Choroid plexus epithelial cell (primary cell): ENCODE results near the gene PTER.

Experiments used
- DNase-seq: peaks from one replicate; pipeline ENCODE4 v3.0.0-alpha.2; 2010; ENCODE audit warnings: low read depth
- H3K4me3 ChIP-seq: 2 replicates; pipeline ENCODE4 v1.5.1; 2011; ENCODE audit warnings: low read depth, mild to moderate bottlenecking, control low read depth, low read length, moderate library complexity
- TF ChIP-seq, protein P1 (sequence below): conservative IDR thresholded peaks from 2 replicates; pipeline ENCODE4 v1.5.1; 2011; ENCODE audit warnings: low read depth, mild to moderate bottlenecking, control low read depth, inconsistent platforms, low read length, moderate library complexity

Gene PTER

DNA sequence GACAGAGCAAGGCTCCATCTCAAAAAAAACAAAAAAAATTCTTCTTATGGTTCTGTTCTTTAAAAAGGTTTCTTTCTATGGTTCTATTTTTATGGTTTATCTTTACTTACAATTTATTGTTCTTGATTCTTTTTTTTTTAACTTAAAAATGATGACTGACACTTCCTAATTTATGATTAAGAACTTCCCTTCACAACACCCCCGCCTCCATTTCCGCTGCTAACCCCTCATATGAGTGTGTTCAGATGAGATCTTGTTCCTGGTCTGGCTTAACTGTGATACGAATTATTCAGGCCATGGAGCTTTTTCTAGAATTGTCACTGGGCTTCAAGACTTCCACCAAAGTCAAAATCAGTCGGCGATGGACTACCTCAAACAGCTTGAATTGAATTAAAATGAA, 33.9 kb downstream of the PTER start:
- DNase-seq = no peak
- no peak overlapping the region for H3K4me3 ChIP-seq
- TF ChIP-seq, protein P1, sequence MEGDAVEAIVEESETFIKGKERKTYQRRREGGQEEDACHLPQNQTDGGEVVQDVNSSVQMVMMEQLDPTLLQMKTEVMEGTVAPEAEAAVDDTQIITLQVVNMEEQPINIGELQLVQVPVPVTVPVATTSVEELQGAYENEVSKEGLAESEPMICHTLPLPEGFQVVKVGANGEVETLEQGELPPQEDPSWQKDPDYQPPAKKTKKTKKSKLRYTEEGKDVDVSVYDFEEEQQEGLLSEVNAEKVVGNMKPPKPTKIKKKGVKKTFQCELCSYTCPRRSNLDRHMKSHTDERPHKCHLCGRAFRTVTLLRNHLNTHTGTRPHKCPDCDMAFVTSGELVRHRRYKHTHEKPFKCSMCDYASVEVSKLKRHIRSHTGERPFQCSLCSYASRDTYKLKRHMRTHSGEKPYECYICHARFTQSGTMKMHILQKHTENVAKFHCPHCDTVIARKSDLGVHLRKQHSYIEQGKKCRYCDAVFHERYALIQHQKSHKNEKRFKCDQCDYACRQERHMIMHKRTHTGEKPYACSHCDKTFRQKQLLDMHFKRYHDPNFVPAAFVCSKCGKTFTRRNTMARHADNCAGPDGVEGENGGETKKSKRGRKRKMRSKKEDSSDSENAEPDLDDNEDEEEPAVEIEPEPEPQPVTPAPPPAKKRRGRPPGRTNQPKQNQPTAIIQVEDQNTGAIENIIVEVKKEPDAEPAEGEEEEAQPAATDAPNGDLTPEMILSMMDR = no peak

DNA sequence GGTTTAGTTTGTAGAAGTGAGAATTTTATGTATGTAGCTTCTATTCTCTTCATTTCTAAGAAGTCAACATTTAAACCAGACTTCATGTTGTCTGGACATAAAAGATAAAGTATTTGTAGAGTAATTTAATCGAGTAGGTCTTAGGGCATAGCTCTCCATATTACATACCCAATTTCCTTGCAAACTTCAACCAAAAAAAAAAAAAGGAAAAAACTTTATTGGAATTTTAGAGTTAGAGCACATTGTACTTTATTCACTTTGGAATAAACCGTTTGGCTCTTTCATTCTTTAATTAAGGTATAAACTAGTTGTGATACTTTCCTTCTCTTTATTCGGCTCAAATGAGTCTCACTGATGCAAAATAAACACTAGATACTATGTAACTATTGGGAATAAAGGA, 36.0 kb downstream of the PTER start:
- H3K4me3 ChIP-seq = no peak overlapping the region
- DNase-seq = no peak
- TF ChIP-seq, protein P1 = no peak

DNA sequence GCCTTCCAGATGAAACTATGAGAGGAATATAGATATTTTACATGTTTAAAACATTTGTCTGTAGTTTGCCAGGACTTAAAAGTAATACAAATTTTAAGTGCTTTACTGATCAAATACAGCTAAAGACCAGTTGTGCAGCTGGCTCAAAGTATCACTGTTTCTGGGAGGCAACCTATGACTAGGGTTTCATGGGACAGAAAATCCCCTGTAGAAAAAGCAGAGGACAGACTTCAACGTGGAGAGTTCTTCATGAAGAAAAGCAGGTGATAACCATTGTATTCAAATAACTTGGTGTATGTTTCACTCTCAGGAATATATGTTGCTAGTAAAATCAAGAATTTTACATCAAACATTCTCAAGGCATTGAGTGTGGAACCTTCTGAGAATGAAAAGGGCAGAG, 40.9 kb downstream of the PTER start:
- H3K4me3 ChIP-seq = no peak overlapping the region
- TF ChIP-seq, protein P1 = no peak
- no peak for DNase-seq

DNA sequence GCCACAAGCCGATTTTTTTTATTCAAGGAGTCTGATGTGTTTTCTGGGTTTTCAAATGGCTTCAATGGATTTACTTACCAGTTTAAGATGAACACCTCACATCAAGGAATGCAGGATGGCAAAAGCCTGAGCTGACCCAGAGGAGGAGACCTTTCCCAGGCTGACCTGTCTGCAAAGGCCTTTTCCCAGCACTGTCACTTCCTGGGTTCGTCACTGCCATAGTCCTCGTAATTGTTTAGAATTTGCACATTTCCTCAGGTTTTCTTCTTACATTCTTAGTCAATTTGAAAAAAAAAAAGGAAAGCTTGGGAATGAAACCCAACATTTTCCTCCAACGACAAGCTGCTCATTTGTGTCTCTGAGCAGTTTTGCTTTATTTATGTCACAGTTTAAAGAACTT, 42.0 kb downstream of the PTER start:
- DNase-seq = no peak
- TF ChIP-seq, protein P1 = no peak
- no peak overlapping the region for H3K4me3 ChIP-seq

DNA sequence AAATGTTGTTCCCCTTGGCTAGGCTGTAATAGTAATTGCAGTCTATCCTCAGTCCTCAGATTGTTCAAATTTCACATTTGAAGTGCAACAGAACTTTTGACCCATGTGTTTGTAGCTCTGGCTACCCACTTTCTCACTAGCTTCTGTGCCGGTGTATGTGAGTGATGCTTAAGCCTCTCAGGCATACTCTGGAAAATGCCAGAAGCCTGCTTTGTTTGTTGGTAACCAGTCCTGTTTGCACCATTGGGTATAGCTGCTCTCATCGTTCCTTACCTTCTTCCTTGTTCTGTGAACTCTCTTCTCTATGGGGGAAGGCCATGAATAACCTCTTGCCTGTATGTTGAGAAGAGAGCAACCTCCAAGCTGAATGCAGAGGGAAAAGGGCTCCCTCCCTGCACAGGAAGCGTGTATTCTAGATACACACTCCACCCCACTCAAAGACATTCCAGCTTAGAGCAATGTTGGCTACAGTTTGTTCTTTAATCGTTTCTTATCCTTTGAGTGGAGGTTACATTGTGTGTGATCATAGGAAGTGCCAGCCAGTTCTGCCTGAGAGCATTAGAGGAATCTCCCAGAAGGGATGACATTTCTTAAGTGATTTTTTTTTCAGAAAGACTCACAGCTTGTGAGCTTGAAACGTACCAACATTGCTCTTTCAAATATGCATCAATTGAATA, 44.4 kb downstream of the PTER start:
- TF ChIP-seq, protein P1 = no peak
- H3K4me3 ChIP-seq = no peak overlapping the region
- no peak for DNase-seq

DNA sequence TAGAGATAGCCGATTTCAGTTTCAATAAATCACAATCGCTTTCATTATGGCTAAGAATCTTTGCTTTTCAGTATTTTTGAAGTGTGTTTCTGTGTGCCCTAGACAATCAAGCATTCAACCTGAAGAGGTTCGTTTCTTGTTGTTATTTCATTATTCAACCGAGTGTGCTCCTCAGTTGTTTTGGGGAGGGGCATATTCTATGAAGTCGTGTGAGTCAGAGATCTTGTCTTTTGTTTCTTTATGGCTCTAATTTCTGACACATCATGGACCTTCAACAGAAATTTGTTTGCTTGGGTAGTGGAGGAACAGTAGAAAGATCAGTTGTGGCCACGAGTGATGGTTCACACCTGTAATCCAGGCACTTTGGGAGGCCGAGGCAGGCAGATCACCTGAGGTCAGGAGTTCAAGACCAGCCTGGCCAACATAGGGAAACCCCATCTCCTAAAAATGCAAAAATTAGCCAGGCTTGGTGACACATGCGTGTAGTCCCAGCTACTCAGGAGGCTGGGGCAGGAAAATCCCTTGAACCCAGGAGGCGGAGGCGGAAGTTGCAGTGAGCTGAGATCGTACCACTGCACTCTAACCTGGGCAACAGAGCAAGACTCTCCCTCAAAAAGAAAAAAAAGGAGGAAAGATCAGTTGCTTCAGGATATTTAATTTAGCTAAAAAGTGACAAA, 46.6 kb downstream of the PTER start:
- no peak for DNase-seq
- TF ChIP-seq, protein P1 = no peak
- H3K4me3 ChIP-seq = no peak overlapping the region

DNA sequence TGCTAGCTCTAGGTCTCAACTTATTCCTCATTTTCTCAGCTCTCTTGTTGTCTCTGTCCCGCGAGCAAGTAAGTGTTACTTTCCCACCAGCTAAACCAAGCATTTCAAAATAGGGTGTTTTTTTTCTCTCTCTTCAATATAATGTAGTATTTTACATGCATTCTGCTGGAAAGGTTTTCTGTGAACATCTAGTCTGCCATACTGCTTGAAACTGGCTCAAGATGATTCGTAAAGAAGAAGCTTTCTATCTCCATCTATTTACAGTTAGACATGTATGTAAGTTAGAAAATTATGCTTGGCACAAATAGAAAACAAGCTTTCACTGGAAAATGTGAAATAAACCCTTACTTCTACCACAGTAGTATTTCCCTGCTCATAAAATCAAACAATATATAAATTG, 53.7 kb downstream of the PTER start:
- DNase-seq = no peak
- TF ChIP-seq, protein P1 = no peak
- no peak overlapping the region for H3K4me3 ChIP-seq
